HG03064 (cell line): ENCODE measurements around the gene TREM2.

ENCODE experiments used
- ATAC-seq: cut with Tn5 transposase; IDR thresholded peaks from one replicate; pipeline ENCODE4 v1.9.1; 2021; ENCODE audit warnings: low read depth; ENCODE audit not compliant: unreplicated experiment

The TREM2 gene

GRCh38 chr6:41184761-41185160, 21.8 kb upstream of the TREM2 start:
- no peak for ATAC-seq

GRCh38 chr6:41182069-41183034, 19.4 kb upstream of the TREM2 start:
- ATAC-seq = no peak

GRCh38 chr6:41181566-41181965, 18.6 kb upstream of the TREM2 start:
- no peak for ATAC-seq

GRCh38 chr6:41179163-41179562, 16.2 kb upstream of the TREM2 start:
- ATAC-seq = no peak

GRCh38 chr6:41177695-41178094, 14.8 kb upstream of the TREM2 start:
- no peak for ATAC-seq

- ATAC-seq = no peak
Measured at GRCh38 chr6:41177287-41177686, 14.4 kb upstream of the TREM2 start.

GRCh38 chr6:41176189-41176588, 13.3 kb upstream of the TREM2 start:
- ATAC-seq = no peak

GRCh38 chr6:41175084-41175483, 12.2 kb upstream of the TREM2 start:
- no peak for ATAC-seq

GRCh38 chr6:41174610-41175009, 11.7 kb upstream of the TREM2 start:
- ATAC-seq = no peak

- ATAC-seq = no peak
Measured at GRCh38 chr6:41171908-41172307, 9.0 kb upstream of the TREM2 start.

- ATAC-seq = no peak
Measured at GRCh38 chr6:41170547-41171160, 7.7 kb upstream of the TREM2 start.

- no peak for ATAC-seq
Measured at GRCh38 chr6:41167173-41167963, 4.5 kb upstream of the TREM2 start.

- no peak for ATAC-seq
Measured at GRCh38 chr6:41164551-41165120, 1.7 kb upstream of the TREM2 start.

- ATAC-seq = no peak
Measured at GRCh38 chr6:41163419-41163717, 452 bp upstream of the TREM2 start.

- ATAC-seq = no peak
Measured at GRCh38 chr6:41161851-41162552, 914 bp downstream of the TREM2 start.

- ATAC-seq = no peak
Measured at GRCh38 chr6:41161380-41161779, 1.5 kb downstream of the TREM2 start.

- ATAC-seq = no peak
Measured at GRCh38 chr6:41160933-41161332, 2.0 kb downstream of the TREM2 start.

- no peak for ATAC-seq
Measured at GRCh38 chr6:41159415-41160082, 3.4 kb downstream of the TREM2 start.

GRCh38 chr6:41157323-41157722, 5.6 kb downstream of the TREM2 start:
- ATAC-seq = no peak

GRCh38 chr6:41156771-41157170, 6.1 kb downstream of the TREM2 start:
- no peak for ATAC-seq
